ENCODE data around the gene FAM83E.

The FAM83E gene

GRCh38 chr19:48575931-48576622 lies 38.8 kb downstream of the FAM83E start:
- no peak for DNase-seq (ENCODE audit: low spot score)

GRCh38 chr19:48573163-48573505 lies 41.7 kb downstream of the FAM83E start:
- DNase-seq (ENCODE audit: low spot score) = no peak

GRCh38 chr19:48571378-48572162 lies 43.3 kb downstream of the FAM83E start:
- DNase-seq (ENCODE audit: low spot score) = no peak

GRCh38 chr19:48569814-48570213 lies 45.1 kb downstream of the FAM83E start:
- DNase-seq (ENCODE audit: low spot score) = no peak

- DNase-seq (ENCODE audit: low spot score) = no peak
Measured at GRCh38 chr19:48568345-48568886, 46.5 kb downstream of the FAM83E start.

- DNase-seq (ENCODE audit: low spot score) = no peak
Measured at GRCh38 chr19:48565090-48565489, 49.8 kb downstream of the FAM83E start.
